Measurements from ENCODE around the gene SIRT4. TPM values are rescaled to one million over a fixed set of nuclear protein-coding genes. Genes with fewer than 3 reads are reported as not detected.

The SIRT4 gene
- total and polyA plus RNA-seq, 2 of the 13 experiments (the other 11 are each of a cell fraction or from before 2014, with no cell fraction given), result 3.4 to 5.8 TPM

- no peak for TF ChIP-seq KIAA2018 (CRISPR knock-in tag; IDR thresholded peaks at IDR 0.05; ENCODE audit: borderline replicate concordance)
- TF ChIP-seq ZNF564 (CRISPR knock-in tag; IDR thresholded peaks at IDR 0.05), result no peak
- TF ChIP-seq HOXA3 (CRISPR knock-in tag; IDR thresholded peaks at IDR 0.05), result peak; percentile 87
- TF ChIP-seq ZBTB8A (CRISPR knock-in tag; IDR thresholded peaks at IDR 0.05; ENCODE audit: borderline replicate concordance, low read depth), result no peak
- TF ChIP-seq ZNF850 (CRISPR knock-in tag; conservative IDR thresholded peaks at IDR 0.05), result no peak
- no peak for TF ChIP-seq PBX2 (CRISPR knock-in tag; IDR thresholded peaks at IDR 0.05)
- no peak for TF ChIP-seq RARG (CRISPR knock-in tag; IDR thresholded peaks at IDR 0.05; ENCODE audit: low read depth)
- TF ChIP-seq ARNT (IDR thresholded peaks at IDR 0.05), result no peak
- TF ChIP-seq SMARCE1 (IDR thresholded peaks at IDR 0.05; ENCODE audit: borderline replicate concordance), result no peak
- peak; percentile 56; the same call in 1 of the 2 replicates for TF ChIP-seq FOXP4 (CRISPR knock-in tag; IDR thresholded peaks at IDR 0.05)
- TF ChIP-seq ZNF577 (CRISPR knock-in tag; IDR thresholded peaks at IDR 0.05; ENCODE audit: borderline replicate concordance, low read depth), result no peak
- no peak for TF ChIP-seq HMGXB4 (CRISPR knock-in tag; IDR thresholded peaks at IDR 0.05; ENCODE audit: borderline replicate concordance in 1 of 2, low read depth in 1 of 2)
- TF ChIP-seq ZNF615 (CRISPR knock-in tag; IDR thresholded peaks at IDR 0.05; ENCODE audit: borderline replicate concordance), result no peak
- TF ChIP-seq AHR (CRISPR knock-in tag; IDR thresholded peaks at IDR 0.05), result no peak
Measured at GRCh38 chr12:120292661-120293531, 9.2 kb upstream of the SIRT4 start, which contains the start of gene RNU4-1 (continued).

All from HepG2 (cell line).